Smooth muscle cell of bladder (primary cell): ENCODE data around the gene ALDH16A1. TPM values are rescaled to one million over a fixed set of nuclear protein-coding genes. Genes with fewer than 3 reads are reported as not detected.

Source experiments
- total RNA-seq: library from RNA; depleted of rRNA; stranded (reverse); fragments of >200 nt; gene quantifications from 2 replicates; pipeline ENCODE4 v1.2.3, GENCODE V29; 2014

Gene ALDH16A1
- 14.6 and 19.9 TPM in 2 replicates for total RNA-seq

DNA sequence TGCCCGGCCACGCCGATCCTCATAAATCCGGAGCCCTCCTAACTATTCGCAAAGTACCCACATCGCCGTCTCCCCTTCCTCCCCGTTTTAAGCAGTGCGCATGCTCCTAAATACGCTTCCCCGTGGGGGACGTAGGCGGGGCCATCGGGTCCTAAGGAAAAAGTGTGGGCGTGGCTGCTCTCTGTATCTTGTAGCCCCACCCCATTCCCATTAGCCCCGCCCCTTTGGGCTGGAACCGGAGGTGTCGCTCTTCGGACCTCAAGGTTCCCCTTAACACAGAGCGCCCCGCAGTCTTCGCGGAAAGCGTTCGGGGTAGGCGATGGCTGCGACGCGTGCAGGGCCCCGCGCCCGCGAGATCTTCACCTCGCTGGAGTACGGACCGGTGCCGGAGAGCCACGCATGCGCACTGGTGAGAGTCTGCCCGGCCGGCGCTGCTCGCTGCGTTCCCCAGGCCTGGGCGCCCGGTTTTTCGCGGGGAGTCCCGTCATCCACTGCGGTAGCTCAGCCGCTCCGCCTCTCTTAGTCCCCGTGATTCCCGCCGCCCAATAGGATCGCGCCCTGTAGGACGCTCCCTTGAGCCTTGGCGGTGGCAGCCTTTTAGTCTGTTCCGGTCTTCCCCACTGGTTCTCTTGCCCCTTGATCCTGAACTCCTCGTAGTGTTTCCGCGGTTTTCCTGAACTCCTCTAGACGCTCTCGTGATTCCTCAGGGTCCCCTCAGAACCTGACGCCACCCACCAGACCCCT lies at the start of gene ALDH16A1:
ALDH16A1 (plus strand) TSS at position 213 of the 744 bp plus-strand sequence; CDS start at position 320, 107 bp downstream.

DNA sequence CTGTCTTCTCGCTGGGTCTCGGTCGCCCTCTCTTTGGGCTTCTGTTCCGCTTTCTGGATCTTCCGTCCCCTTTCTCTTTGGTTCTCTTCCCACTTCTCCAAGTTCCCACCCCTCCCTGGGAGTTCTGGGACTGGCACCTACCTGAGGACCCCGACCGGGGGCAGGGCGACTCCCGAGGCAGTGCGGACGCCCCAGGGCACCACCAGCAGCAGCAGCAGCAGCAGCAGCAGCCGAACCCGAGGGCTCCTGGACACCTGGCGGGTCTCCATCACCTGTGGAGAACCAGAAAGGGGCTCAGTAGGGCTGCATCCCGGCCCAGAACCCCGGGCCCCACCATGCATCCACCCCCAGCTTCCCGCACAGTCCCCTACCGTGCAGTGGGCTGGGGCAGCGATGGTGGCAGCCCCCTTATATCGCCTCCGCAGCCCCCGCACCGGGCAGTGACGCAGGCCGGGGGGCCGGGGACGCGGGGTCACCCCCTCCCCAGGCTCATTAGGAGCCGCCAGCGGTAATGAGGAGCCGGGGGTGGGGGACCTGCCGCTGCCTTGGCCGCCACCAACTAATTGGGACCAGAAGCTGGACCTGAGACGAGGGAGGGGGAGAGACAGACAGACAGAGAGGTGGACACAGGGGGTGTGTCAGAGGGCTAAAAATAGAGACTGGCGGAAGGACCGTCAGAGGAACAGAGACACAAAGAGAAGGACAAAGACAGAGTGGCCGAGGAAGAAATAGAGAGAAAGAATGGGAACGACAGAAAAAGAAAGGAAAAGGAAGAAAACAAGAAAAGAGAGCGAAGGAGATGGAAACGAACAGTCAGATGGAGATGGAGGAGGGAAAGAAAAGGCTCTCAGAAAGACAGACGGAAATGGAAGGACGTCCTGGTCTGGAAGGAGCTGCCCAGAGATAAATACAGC lies 29.7 kb upstream of the ALDH16A1 start, which contains the start of gene PTH2:
PTH2 (minus strand) TSS at position 371 of the 914 bp plus-strand sequence; CDS start at position 269, 102 bp downstream.

DNA sequence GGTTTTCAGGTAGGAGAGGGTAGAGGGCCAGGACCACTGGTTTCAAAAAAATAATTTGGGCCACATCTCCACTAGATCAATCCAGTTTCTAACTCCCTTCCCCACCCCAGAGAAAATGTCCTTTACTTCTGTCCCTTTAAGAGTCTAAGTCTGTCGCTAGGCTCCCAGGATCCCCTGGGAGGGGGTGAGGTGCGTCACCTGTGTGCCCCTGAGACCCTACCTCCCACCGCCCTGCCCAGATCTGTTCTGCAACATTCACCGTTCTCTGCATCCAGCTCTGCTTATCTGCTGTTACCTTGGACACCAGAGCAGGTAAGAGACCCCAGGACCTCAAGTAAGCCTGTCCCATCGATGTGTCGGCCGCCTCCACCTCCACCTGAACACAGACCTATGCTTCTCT lies 27.8 kb upstream of the ALDH16A1 start, which contains the start of gene GFY:
GFY (plus strand) TSS at position 211 of the 400 bp plus-strand sequence. CDS start 1,043 bp downstream, outside the sequence.

DNA sequence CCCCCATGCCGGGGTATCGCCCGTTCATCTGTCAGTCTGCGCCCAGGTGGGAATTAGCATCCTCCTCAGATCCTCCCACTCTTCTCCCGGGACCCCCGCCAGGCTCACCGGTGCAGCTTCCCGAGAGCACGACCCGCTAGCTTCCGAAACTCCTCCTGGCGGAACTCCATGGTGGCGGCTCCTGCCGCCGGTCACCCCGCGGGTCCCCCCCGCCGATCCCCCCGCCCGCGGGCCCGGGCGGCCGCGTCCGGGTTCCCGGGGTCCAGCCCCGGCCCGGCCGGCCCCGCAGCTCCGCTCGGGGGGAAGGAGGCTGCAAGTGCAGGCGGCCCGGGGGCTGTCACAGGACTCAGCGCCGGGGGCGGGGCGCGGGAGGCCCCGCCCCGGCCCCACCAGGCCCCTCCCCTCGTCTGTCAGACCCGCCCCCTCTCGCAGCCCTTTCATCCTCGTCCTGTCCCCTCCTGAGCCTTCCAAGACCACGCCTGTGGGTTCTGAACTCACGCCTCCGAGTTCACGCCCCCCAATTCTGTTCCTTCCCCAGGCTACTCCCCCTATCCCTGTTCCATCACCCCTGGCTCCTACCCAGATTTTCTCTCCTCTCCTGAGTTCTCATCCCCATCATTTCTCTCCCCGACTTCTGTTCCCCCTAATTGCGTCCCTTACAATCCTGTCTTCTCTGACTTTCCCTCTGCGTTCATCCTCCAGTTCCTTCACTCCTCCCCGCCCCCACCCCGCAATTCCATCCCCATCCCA lies 11.6 kb upstream of the ALDH16A1 start, which contains the start of gene SLC17A7:
SLC17A7 (minus strand) TSS at position 318 of the 750 bp plus-strand sequence; CDS start at position 170, 148 bp downstream.

GRCh38 chr19:49451430-49452181 lies 1.4 kb upstream of the ALDH16A1 start, which contains the start of gene PIH1D1:
Gene PIH1D1, minus strand, starts transcription at chr19:49451814. Its CDS starts 240 bp downstream, at chr19:49451574.

GRCh38 chr19:49473868-49474541 lies 21.0 kb downstream of the ALDH16A1 start, which contains the start of gene FLT3LG:
Gene FLT3LG, plus strand, starts transcription at chr19:49474215. Its CDS starts 425 bp downstream, at chr19:49474640.

DNA sequence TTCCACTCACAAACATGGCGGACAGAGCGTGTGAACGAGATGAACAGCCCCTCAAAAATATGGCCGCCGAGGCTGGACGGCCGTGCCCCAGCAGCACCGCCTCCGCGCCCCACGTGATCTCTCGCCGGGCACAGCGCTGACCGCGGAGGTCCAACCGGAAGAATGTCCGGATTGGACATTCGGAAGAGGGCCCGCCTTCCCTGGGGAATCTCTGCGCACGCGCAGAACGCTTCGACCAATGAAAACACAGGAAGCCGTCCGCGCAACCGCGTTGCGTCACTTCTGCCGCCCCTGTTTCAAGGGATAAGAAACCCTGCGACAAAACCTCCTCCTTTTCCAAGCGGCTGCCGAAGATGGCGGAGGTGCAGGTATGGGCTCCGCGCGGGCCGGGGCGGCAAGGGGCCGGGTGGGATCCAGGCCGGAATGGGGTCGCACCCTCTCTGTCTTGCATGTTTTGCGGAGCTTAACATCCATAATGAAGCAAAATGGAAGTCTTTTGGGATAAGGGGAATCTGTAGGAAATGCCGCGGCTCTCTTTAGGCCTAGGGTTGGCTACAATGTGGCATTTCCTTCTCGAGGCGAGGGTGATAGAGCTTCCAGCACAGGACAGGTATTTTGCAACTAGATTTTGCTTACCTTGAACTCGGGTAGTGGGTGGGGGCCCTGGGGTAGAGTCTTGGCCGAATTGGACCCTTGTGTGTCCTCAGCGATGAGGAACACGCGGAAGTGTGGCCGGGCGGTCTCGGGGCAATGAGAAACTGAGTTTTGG lies 34.4 kb downstream of the ALDH16A1 start, which contains the start of gene RPL13A:
RPL13A (plus strand) TSS at position 332 of the 769 bp plus-strand sequence; CDS start at position 354, 22 bp downstream.

Other genes starting within 250 kb of the ALDH16A1 start
- gene SLC6A16, start 128.0 kb upstream of the ALDH16A1 start, total RNA-seq = 0.09 TPM in 1 of 2 replicates, not detected in the other
- gene CD37, start 117.8 kb upstream of the ALDH16A1 start, total RNA-seq = not detected in 2 replicates
- gene TEAD2, start 90.8 kb upstream of the ALDH16A1 start, total RNA-seq = 15.9 and 16.4 TPM in 2 replicates
- 0.14 TPM in 1 of 2 replicates, not detected in the other for gene DKKL1, start 89.3 kb upstream of the ALDH16A1 start, total RNA-seq
- not detected in 2 replicates for gene KASH5, start 65.0 kb upstream of the ALDH16A1 start, total RNA-seq
- not detected in 2 replicates for gene PTH2, start 29.8 kb upstream of the ALDH16A1 start, total RNA-seq
- gene GFY, start 27.8 kb upstream of the ALDH16A1 start, total RNA-seq = not detected in 2 replicates
- not detected in 2 replicates for gene SLC17A7, start 11.7 kb upstream of the ALDH16A1 start, total RNA-seq
- 116 and 119 TPM in 2 replicates for gene PIH1D1, start 1.4 kb upstream of the ALDH16A1 start, total RNA-seq
- gene FLT3LG, start 21.0 kb downstream of the ALDH16A1 start, total RNA-seq = 2.8 and 3.4 TPM in 2 replicates
- gene RPL13A, start 34.4 kb downstream of the ALDH16A1 start, total RNA-seq = 3,737 and 4,063 TPM in 2 replicates
- gene RPS11, start 43.2 kb downstream of the ALDH16A1 start, total RNA-seq = 4,212 and 4,389 TPM in 2 replicates
- 31.9 and 39.8 TPM in 2 replicates for gene FCGRT, start 59.4 kb downstream of the ALDH16A1 start, total RNA-seq
- 290 and 398 TPM in 2 replicates for gene RCN3, start 74.8 kb downstream of the ALDH16A1 start, total RNA-seq
- gene NOSIP, start 127.3 kb downstream of the ALDH16A1 start, total RNA-seq = 64.4 and 81.6 TPM in 2 replicates
- gene PRRG2, start 128.1 kb downstream of the ALDH16A1 start, total RNA-seq = 0.43 and 0.83 TPM in 2 replicates
- gene PRR12, start 138.0 kb downstream of the ALDH16A1 start, total RNA-seq = 0.71 and 1.1 TPM in 2 replicates
- gene RRAS, start 186.9 kb downstream of the ALDH16A1 start, total RNA-seq = 28.4 and 43.1 TPM in 2 replicates
- 6.0 and 8.2 TPM in 2 replicates for gene SCAF1, start 189.0 kb downstream of the ALDH16A1 start, total RNA-seq
- 37.3 and 55.5 TPM in 2 replicates for gene IRF3, start 212.6 kb downstream of the ALDH16A1 start, total RNA-seq
- gene BCL2L12, start 212.7 kb downstream of the ALDH16A1 start, total RNA-seq = 1.7 and 3.9 TPM in 2 replicates
- gene PRMT1, start 224.0 kb downstream of the ALDH16A1 start, total RNA-seq = 341 and 373 TPM in 2 replicates
- gene ADM5, start 236.4 kb downstream of the ALDH16A1 start, total RNA-seq = 0.28 and 0.46 TPM in 2 replicates
- 29.2 and 40.4 TPM in 2 replicates for gene CPT1C, start 237.9 kb downstream of the ALDH16A1 start, total RNA-seq